Measurements from ENCODE around the gene ACADVL. TPM values are rescaled to one million over a fixed set of nuclear protein-coding genes. Genes with fewer than 3 reads are reported as not detected.

The ACADVL gene
- 266 to 442 TPM (median 389 TPM) in 5 replicates for total RNA-seq (2022; extraction: Qiagen RNA extraction)

DNA sequence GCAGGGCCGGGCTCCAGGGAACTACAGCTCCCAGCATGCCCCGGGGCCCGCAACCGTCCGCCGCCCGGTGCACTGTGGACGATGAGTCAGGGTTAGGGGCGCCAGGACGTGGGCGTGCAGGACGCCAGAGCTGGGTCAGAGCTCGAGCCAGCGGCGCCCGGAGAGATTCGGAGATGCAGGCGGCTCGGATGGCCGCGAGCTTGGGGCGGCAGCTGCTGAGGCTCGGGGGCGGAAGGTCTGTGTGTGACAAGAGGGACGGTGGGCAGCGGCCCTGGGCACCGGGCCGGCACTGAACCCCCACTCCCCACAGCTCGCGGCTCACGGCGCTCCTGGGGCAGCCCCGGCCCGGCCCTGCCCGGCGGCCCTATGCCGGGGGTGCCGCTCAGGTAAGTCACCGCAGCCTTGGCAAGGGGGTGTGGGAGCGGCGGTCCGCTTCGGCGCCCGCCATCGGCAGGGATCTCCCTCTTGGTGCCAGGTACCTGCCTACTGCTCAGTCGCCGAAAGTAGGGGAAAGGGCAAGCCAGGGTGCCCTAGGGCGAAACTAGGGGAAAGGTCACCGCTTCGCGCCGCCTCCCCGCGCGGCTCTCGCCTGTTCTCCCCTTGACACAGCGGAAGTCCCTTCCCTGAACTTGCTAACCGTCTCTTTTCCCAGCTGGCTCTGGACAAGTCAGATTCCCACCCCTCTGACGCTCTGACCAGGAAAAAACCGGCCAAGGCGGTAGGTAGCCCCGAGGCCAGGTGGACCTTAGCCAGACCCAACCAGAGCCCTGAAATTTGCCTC, at the start of gene ACADVL, which contains the start of gene DLG4:
Gene ACADVL, plus strand, starts transcription at position 127 of the 781 bp plus-strand sequence. Its CDS starts 47 bp downstream, at position 174.
Gene DLG4, minus strand, starts transcription at position 25 of the 781 bp plus-strand sequence.

DNA sequence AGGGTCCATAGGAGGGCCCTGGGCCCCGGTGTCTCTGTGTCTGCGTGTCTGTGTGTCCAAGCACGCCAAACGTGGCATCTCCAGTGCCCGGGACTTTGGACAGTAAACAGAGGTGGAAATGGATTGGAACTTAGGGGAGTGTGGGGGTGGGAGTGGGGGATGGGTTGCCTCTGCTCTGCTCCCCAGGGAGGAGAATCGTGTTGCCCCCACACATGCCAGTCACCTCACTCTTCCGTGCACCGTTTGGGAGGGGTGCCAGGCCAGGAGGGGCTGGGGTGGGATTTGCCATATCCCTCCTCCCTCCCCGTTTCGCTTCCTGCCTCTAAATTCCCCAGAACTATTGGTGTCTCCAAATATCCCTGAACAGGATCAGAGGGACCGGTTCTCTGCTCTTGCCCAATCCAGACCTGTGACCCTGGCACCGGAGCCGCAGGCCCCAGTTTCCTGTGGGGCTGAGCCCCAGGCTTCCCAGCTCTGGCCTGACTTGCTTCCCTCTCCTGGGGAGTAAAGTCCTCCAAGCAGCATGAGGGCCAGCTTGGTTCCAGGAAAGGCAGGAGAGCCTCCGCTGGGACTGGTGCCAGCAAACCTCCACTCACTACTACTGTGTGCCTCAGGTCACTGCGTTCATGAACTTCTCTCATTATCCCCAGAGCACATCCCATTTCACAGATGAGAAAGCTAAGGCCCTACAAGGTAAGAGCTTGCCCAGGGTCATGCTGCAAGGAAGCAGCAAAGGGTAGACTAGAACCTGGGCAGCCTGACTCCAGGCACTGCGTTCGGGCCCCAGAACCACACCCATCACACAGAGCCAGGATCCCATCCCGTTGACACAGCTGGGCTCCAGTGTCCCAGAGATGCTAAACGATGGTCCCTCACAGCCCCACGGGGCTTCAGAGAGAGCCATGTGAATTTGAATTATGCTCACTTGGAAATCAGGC, 40.2 kb upstream of the ACADVL start, which contains the start of gene ASGR1:
Gene ASGR1, minus strand, starts transcription at position 54 of the 938 bp plus-strand sequence. CDS start 807 bp downstream, outside the sequence.

DNA sequence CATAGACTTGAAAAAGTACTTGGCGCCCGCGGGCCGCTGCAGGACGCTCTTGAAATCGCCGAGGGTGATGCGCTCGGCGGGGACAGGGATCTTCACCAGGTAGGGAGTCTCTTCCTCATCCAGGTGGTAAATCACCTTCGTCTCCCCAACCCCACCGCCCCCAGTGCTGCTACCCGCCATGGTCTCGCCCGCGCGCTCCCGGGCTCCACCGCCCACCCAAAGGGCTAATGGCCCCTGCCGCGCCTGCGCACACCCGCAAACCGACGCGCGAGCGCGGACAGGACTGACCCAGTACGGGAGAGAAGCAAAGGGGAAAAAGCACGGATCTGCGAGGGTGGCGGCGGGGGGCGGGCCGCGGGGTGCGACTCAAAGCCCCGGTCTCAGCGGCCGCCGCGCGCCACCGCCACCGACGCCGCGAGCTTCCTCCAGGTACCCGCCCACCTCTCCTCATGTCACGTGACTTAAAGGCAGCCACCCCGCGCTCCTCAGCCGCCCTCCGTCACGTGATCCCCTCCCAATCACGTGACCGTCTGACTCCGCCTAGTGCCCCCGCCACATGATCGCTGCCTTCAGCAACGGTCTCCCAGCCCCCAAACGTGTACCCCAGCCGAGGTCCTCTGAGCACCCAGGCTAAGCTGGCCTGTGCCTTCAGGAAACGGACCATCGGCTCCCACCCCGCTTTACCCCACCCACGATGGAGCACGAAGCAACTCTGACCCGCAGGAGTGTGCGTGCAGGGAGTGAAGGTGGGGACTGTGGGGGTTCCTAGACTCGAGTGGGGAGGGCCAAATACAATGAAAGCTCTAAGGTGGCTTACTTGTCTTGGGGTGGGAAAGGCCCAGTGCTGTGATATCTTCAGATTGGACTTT, 14.6 kb downstream of the ACADVL start, which contains the start of gene DVL2:
Gene DVL2, minus strand, starts transcription at position 435 of the 869 bp plus-strand sequence. Its CDS starts 255 bp downstream, at position 180.

DNA sequence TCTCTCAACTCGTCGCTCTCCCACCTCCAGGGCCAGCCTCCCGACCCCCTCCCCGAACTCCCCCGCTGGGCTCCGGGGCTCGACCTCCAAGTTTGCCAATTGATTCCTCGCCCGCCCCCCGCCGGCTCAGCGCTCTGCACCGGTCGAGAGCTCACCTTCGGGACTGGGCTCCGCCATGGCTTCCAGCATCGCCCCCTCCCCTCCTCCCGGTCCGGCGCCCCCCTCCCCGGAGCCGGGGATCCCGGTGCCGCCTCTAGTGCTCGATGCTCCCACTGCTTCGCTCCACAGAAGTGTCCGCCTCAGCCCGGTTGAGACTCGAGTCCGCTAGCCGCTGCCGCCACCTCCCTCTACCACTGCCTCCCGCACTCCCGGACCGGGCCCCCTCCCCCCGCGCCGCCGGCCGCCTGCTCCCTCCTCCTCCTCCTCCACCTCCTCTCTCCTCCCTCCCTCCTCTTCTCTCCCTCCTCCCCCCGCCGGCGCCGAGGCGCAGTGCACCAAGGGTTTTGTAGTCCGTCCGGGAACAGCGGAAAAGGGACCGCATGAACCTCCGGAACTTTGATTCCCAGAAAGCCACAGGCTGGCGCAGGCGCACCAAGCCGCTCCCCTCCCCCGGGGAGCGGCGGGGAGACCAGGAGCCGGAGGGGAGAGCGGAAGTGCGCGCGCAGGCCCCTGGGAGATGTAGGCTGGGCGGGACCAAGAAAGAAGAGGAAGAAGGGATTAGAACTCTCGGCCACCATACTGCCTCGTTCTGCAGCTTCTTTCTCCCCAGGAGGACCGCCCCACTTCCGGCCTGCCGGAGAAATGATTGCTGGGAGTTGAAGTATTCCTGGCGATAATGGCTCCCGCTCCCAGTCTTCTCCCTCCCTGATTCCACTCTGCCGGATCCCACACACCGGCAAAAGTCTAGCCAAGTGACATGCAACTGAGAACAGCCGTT, 19.6 kb downstream of the ACADVL start, which contains the start of gene PHF23:
Gene PHF23, minus strand, starts transcription at position 367 of the 937 bp plus-strand sequence. Its CDS starts 178 bp downstream, at position 189.

DNA sequence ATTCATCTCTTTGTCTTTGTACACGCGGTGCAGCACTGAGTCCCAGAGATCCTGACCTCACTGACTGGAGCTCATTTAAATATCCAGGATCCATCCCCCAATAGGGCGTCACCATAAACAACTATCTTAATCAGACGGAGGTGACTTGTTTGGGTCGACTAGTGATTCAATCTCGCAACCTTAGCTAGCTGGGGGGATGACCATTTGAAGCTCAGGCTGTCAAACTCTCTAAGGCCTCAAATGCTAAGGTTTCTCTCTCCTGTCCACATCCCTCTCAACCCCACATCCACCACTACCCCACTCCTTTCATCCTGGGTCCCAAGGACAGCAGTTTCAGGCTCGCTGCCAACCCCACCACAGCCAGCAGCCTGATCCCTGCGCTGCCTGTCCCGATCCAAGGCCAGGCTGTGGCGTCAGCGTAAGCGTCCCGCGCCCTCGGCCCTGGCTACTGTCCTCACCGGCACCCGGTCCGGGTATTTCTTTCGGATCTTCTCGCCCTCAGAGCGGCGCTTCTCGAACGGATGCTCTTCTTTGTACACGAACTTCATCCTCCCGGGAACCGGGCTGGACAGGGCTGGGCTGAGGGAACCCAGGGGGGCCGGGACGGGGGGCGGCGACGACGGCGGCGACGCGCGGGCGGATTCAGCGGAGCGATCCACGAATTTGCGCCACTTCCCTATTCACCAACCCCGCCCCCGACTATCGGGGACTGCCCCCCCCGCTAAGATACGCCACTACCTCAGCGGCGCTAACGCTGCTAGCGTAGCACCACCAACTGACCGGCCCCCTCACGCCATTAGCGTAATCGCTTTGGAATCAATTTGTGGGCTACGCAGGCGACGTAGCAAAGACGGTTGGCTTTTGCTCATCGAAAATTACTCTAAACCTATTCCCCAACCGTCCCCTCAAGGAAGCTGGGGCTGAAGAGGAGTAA, 22.3 kb downstream of the ACADVL start, which contains the start of gene GABARAP:
Gene GABARAP, minus strand, starts transcription at position 667 of the 934 bp plus-strand sequence. Its CDS starts 119 bp downstream, at position 548.

DNA sequence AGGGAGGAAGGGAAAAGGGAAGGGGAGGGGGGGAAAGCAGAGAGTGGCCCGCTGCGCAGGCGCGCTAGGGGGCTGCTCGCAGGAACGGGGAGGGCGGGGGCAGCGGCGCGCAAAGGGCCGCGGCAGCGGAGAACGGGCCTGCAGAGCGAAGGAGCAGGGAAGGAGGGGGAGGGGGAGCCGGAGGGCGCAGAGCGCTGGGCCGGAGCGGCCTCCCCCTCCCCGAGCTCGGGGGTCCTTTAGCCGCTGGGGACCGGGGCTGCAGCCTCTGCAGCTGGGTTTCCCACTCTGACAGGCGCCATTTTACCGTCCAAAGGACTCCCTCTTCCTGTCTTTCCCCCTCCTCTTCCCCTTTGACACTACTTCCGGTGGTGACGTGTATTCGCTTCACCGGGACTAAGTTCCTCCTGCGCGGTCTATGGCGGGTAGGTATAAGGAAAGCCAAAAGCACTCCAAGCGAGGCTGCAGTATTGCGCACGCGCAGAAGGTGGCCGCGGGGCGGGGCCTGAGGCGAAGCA, 32.0 kb downstream of the ACADVL start, which contains the start of gene CTDNEP1:
Gene CTDNEP1, minus strand, starts transcription at position 74 of the 515 bp plus-strand sequence. CDS start 438 bp downstream, outside the sequence.

DNA sequence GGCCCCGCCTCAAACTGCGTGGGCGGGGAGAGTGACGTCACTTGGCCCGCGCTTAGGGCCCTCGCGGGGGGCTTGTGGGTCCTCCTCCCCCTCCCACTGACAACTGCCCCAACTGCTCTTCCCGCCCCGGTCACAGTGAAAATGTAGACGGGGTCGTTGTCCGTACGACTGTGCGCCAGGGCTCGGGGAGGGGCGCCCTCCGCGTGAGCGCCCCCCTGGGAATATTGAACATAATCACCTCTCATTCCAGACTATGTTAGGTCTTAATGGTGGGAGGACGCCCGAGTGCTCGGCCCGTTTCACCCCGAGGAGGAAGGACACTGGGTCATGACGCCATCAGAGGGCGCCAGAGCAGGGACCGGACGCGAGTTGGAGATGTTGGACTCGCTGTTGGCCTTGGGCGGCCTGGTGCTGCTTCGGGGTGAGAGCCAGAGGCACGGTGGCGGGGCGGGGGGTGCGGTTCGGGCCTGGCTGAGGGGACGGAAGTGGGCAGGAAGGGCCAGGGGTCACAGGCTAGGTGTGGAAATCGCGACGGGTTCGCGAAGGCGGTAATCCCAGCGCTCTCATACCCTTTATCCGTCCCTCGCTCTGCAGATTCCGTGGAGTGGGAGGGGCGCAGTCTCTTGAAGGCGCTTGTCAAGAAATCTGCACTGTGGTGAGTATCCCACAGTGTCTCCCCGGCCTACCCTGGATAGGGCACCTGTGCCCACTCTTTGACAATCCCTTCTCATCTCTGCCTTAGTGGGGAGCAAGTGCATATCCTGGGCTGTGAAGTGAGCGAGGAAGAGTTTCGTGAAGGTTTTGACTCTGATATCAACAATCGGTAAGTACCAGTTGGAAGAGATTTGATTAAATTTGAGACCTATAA, 32.7 kb downstream of the ACADVL start, which contains the start of gene ELP5:
Gene ELP5, plus strand, starts transcription at position 40 of the 868 bp plus-strand sequence. Its CDS starts 336 bp downstream, at position 376.

DNA sequence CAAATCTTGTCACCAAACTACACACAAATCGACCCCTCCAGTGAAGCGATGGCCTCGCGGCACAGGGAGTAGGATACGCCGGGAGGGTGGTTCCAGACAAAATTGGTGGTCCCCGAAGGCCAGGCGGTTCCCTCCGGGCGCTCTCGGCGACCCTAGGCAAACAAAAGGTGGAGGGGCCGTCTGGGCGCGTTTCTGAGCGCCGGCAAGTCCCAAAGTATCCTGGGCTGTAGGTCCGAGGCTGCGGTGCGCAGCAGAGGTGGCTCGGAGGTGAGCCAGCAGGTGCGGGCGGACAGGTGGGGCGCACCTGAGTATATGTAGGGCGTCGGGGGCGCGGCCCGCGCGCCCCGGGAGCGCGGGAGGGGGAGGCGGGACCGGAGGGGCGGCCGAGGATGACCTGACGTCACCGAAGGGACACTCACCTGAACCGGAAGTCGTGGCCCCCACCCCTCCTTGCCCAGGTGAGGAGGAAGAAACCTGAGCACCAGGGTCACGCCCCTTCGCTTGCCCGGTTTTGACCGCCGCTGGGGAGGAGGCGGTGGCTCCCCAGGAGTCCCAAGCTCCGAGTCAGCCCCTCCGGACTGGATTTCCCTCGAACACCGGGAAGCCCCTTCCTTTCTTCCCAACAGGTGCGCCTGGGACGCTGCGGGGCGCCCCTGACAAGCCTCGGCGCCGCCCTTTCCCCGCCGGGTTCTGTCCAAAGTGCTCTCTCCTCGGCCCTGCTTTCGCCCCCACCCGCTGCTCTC, 42.6 kb downstream of the ACADVL start, which contains the start of gene CLDN7:
Gene CLDN7, minus strand, starts transcription at position 287 of the 743 bp plus-strand sequence. CDS start 435 bp downstream, outside the sequence.

Other genes with a start within 250 kb of the ACADVL start
- gene ALOX12, start 223.9 kb upstream of the ACADVL start, total RNA-seq (2022; extraction: Qiagen RNA extraction), result not detected in 5 replicates
- gene RNASEK, start 207.3 kb upstream of the ACADVL start, total RNA-seq (2022; extraction: Qiagen RNA extraction), result 442 to 503 TPM (median 469 TPM) in 5 replicates
- not detected in 5 replicates for gene BCL6B, start 196.9 kb upstream of the ACADVL start, total RNA-seq (2022; extraction: Qiagen RNA extraction)
- gene SLC16A13, start 183.9 kb upstream of the ACADVL start, total RNA-seq (2022; extraction: Qiagen RNA extraction), result 5.9 to 11.0 TPM (median 9.2 TPM) in 5 replicates
- gene SLC16A11, start 175.8 kb upstream of the ACADVL start, total RNA-seq (2022; extraction: Qiagen RNA extraction), result 0.15 TPM in 1 of 5 replicates, not detected in the others
- not detected in 5 replicates for gene CLEC10A, start 139.7 kb upstream of the ACADVL start, total RNA-seq (2022; extraction: Qiagen RNA extraction)
- gene ASGR2, start 105.1 kb upstream of the ACADVL start, total RNA-seq (2022; extraction: Qiagen RNA extraction), result not detected in 5 replicates
- gene ASGR1, start 40.6 kb upstream of the ACADVL start, total RNA-seq (2022; extraction: Qiagen RNA extraction), result 0.42 to 0.98 TPM (median 0.77 TPM) in 5 replicates
- 4.5 to 7.6 TPM (median 6.4 TPM) in 5 replicates for gene DLG4, start 102 bp upstream of the ACADVL start, total RNA-seq (2022; extraction: Qiagen RNA extraction)
- gene DVL2, start 14.6 kb downstream of the ACADVL start, total RNA-seq (2022; extraction: Qiagen RNA extraction), result 33.5 to 47.2 TPM (median 44.9 TPM) in 5 replicates
- 93.9 to 117 TPM (median 104 TPM) in 5 replicates for gene PHF23, start 19.5 kb downstream of the ACADVL start, total RNA-seq (2022; extraction: Qiagen RNA extraction)
- gene GABARAP, start 22.5 kb downstream of the ACADVL start, total RNA-seq (2022; extraction: Qiagen RNA extraction), result 596 to 790 TPM (median 609 TPM) in 5 replicates
- 218 to 267 TPM (median 246 TPM) in 5 replicates for gene CTDNEP1, start 31.8 kb downstream of the ACADVL start, total RNA-seq (2022; extraction: Qiagen RNA extraction)
- gene ELP5, start 32.3 kb downstream of the ACADVL start, total RNA-seq (2022; extraction: Qiagen RNA extraction), result 140 to 161 TPM (median 146 TPM) in 5 replicates
- gene CLDN7, start 42.5 kb downstream of the ACADVL start, total RNA-seq (2022; extraction: Qiagen RNA extraction), result 1.9 to 3.2 TPM (median 2.6 TPM) in 5 replicates
- 0.30 to 0.69 TPM (median 0.60 TPM) in 5 replicates for gene SLC2A4, start 61.8 kb downstream of the ACADVL start, total RNA-seq (2022; extraction: Qiagen RNA extraction)
- gene YBX2, start 74.7 kb downstream of the ACADVL start, total RNA-seq (2022; extraction: Qiagen RNA extraction), result 0.45 to 0.76 TPM (median 0.57 TPM) in 5 replicates
- 1,536 to 1,701 TPM (median 1,628 TPM) in 5 replicates for gene EIF5A, start 87.7 kb downstream of the ACADVL start, total RNA-seq (2022; extraction: Qiagen RNA extraction)
- 82.4 to 111 TPM (median 103 TPM) in 5 replicates for gene GPS2, start 95.4 kb downstream of the ACADVL start, total RNA-seq (2022; extraction: Qiagen RNA extraction)
- gene NEURL4, start 109.4 kb downstream of the ACADVL start, total RNA-seq (2022; extraction: Qiagen RNA extraction), result 15.2 to 33.7 TPM (median 30.6 TPM) in 5 replicates
- 1.4 to 3.6 TPM (median 2.7 TPM) in 5 replicates for gene ACAP1, start 116.6 kb downstream of the ACADVL start, total RNA-seq (2022; extraction: Qiagen RNA extraction)
- 9.7 to 12.6 TPM (median 11.4 TPM) in 5 replicates for gene KCTD11, start 132.2 kb downstream of the ACADVL start, total RNA-seq (2022; extraction: Qiagen RNA extraction)
- not detected in 5 replicates for gene TMEM95, start 135.2 kb downstream of the ACADVL start, total RNA-seq (2022; extraction: Qiagen RNA extraction)
- 1.1 to 1.5 TPM (median 1.3 TPM) in 5 replicates for gene TNK1, start 161.2 kb downstream of the ACADVL start, total RNA-seq (2022; extraction: Qiagen RNA extraction)
- 36.7 to 50.6 TPM (median 41.6 TPM) in 5 replicates for gene PLSCR3, start 174.6 kb downstream of the ACADVL start, total RNA-seq (2022; extraction: Qiagen RNA extraction)
- 204 to 220 TPM (median 207 TPM) in 5 replicates for gene TMEM256, start 184.2 kb downstream of the ACADVL start, total RNA-seq (2022; extraction: Qiagen RNA extraction)
- 11.3 to 19.7 TPM (median 17.9 TPM) in 5 replicates for gene NLGN2, start 187.9 kb downstream of the ACADVL start, total RNA-seq (2022; extraction: Qiagen RNA extraction)
- gene SPEM1, start 200.4 kb downstream of the ACADVL start, total RNA-seq (2022; extraction: Qiagen RNA extraction), result 0.09 to 0.18 TPM (median 0.12 TPM) in 4 of 5 replicates, not detected in the other
- gene SPEM2, start 205.7 kb downstream of the ACADVL start, total RNA-seq (2022; extraction: Qiagen RNA extraction), result 0.13 to 0.18 TPM in 2 of 5 replicates, not detected in the others
- 0.02 to 0.05 TPM (median 0.04 TPM) in 3 of 5 replicates, not detected in the others for gene SPEM3, start 208.9 kb downstream of the ACADVL start, total RNA-seq (2022; extraction: Qiagen RNA extraction)
- 10.3 to 14.6 TPM (median 13.0 TPM) in 5 replicates for gene TMEM102, start 215.5 kb downstream of the ACADVL start, total RNA-seq (2022; extraction: Qiagen RNA extraction)
- 1.1 to 1.3 TPM (median 1.1 TPM) in 5 replicates for gene FGF11, start 219.6 kb downstream of the ACADVL start, total RNA-seq (2022; extraction: Qiagen RNA extraction)
- 6.9 to 11.8 TPM (median 9.0 TPM) in 5 replicates for gene CHRNB1, start 225.1 kb downstream of the ACADVL start, total RNA-seq (2022; extraction: Qiagen RNA extraction)

Measured in A549 treated with dexamethasone at 1 μM for 4 hours (cell line).